ENCODE measurements around the gene SPC25.

GRCh38 chr2:168934826-168935225 lies 44.6 kb upstream of the SPC25 start:
- TF ChIP-seq POLR2A (IDR thresholded peaks at IDR 0.05) (no peak), CTCF (IDR thresholded peaks at IDR 0.05) (no peak)
